SIG-M5 treated with dmso at 0.1 percent for 504 hours (cell line): ENCODE measurements around the gene APPBP2.

Source experiments
- DNase-seq: peaks from one replicate; lab custom pipeline; 2025; ENCODE audit not compliant: unreplicated experiment; lab: John Stamatoyannopoulos, UW

APPBP2 gene

DNA sequence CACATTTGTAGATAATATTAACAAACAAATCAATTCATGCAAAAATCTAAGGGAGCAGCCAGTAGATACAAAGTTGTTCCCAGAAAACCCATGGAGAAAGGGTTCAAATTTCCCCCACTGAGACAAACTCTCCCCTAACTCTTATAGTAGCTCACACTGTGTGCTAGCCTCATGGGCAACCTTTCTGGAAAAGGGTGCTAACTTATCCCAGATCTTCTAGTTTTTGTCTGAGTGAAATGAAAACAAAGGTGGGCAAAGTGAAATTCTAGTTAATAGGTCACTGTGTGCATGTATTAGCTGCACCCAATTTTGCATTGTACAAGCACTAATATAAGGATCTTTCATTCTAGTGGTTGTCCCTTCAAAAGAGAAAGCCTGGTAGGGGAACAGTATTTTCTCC, 124.2 kb downstream of the APPBP2 start:
- DNase-seq, result no peak

DNA sequence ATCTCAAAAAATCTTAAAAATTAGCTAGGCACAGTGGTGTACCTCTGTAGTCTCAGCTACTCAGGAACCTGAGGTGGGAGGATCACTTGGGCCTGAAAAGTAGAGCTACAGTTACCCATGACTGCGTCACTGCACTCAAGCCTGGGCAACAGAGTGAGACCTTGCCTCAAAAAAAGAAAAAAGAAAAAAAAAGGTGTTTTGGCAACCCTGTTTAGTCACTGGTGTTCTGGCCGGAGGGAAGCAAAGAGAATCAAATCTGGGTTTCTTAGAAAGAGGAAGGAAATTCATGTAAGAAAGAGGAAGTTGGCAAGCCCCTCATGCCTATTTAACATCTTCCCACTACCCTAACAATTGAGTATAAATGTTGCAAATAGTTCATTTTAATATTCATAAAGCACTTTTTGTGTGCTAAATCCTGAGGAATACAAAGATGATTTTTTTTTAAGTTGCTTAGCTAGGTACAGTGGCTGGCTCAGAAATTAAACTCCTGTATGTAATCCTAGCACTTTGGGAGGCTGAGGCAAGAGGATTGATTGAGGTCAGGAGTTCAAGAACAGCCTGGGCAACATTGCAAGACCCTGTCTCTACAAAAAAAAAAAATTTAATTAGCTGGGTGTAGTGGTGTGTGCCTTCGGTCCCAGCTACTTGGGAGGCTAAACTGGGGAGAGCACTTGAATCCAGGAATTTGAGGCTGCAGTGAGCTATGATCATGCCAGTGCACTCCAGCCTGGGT, 127.6 kb downstream of the APPBP2 start:
- peak; percentile 97 for DNase-seq

DNA sequence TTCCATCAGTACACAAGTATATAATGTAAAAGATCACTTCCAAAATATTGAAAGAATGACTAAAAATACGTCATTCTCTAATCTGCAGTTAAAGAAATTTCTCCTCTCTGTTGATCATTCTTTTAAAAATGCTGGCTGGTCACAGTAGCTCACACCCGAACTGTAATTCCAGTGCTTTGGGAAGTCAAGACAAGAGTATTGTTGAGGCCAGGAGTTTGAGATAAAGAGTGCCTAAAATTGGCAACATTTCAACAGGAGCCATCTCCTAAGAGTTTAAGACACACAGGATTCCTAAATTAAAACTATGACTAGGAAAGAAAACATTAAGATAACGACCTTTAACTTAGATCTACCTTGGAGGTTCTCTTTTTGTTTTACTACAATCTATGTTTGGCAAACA, 129.6 kb downstream of the APPBP2 start:
- DNase-seq, result no peak

DNA sequence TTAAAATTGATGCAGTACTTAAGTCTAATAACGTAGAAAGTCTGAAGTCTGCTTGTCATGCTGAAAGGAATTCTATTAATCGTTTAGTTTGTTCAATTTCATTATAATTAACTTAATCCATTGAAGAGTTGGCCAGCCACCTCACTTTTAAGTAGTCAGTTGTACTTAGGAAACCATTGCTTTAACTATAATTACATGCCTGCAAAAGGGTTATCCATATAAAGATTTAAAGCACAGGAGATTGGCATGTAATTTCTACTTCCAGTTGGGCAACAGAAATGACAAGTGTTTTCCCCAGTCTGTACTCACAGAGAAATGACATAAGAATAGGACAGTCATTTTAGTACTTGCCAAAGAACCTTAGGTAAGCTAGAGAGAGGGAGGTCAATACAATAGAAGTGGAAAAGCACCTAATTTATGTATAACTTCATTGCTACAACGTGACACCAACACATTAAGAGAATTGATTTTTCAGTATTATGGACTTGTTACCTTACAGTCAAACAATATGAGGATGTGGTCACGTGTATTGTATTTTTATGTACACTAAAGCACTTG, 130.5 kb downstream of the APPBP2 start:
- peak; percentile 89 for DNase-seq

DNA sequence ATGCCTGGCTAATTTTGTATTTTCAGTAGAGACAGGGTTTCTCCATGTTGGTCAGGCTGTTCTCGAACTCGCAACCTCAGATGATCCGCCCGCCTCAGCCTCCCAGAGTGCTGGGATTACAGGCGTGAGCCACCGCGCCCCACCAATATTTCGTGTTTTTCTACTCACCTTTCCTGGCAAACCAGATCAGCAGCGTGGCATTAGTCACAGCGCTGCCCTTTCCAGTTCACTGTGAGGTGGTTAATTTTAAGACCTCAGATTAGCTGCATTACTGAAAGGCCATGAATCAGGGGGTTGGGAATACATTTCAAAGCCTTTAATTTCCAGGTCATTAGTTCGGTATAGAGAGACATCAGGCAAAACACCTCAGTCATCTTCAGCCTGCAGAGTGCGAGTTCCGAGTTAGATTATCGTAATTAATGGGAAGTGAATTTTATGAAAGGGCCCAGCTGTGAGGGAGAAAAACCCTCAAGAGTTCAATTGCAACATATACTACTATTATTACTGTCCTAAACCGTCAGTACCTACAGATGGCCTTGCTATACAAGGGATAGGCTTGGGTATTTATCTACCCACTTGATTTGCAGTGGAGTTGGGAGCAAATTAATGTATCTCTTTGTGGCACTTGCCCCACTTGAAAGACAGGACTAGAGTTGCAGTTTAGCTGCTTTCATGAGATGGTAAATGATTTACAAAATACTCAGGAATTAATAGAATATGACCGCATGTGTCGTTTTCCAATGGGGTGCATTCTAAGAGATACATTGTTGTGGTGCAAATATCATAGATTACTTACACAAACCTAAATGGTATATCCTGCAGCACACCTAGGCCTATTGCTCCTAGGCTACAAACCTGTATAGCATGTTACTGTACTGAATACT, 132.0 kb downstream of the APPBP2 start:
- DNase-seq, result peak; percentile 97
